GM21423 (cell line): ENCODE measurements around the gene DNAH1.
A peak's percentile ranks its signal among the peaks of the same experiment; 100 is the strongest.

Experiments used
- ATAC-seq: cut with Tn5 transposase; IDR thresholded peaks from one replicate; pipeline ENCODE4 v1.9.1; 2021; ENCODE audit warnings: mild to moderate bottlenecking, moderate library complexity; ENCODE audit not compliant: unreplicated experiment

Gene DNAH1

DNA sequence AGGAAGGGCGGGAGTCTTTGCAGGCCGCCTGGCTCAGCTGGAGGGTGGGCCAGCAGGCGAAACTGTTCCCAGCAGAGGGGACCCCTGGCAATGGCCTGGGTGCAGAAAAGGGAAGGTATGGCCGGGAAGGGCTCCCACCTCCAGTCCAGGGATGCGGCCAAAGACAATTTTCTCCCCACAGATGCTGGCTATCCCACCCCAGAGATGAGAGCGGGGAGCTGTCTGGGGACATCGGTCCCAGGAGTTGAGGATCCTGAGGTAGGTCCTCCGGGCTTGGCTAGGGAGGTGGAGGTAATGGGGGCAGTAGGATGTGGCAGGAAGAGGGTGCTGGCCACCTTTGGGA lies 127.1 kb downstream of the DNAH1 start:
- no peak for ATAC-seq

GRCh38 chr3:52443791-52444687 lies 127.9 kb downstream of the DNAH1 start:
- no peak for ATAC-seq

- ATAC-seq, result peak; percentile 85
Measured at GRCh38 chr3:52444860-52445793, 129.0 kb downstream of the DNAH1 start, which contains the start of gene SEMA3G. TSS of gene SEMA3G (minus strand) at chr3:52445103. CDS start at chr3:52445027, 76 bp downstream.

DNA sequence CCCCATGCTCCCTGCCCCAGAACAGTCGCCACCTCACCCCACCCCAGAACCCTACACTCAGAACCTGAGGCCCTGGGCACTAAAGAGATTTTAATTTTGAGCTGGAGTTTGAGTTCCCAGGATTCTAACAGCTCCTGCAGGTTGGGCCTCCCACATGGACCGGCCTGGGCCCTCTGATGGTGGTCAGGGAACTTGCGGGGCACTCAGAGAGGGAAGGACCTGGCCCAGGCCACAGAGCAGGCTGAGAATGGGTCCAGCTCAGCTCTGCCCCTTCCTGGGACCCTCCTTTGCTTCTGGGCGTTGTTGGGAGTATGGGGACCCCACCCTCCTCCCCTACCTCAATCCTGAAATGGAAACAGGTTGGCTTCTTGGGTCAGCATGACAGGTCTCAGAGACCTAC lies 129.9 kb downstream of the DNAH1 start:
- ATAC-seq, result no peak

GRCh38 chr3:52446631-52447511 lies 130.8 kb downstream of the DNAH1 start:
- no peak for ATAC-seq

DNA sequence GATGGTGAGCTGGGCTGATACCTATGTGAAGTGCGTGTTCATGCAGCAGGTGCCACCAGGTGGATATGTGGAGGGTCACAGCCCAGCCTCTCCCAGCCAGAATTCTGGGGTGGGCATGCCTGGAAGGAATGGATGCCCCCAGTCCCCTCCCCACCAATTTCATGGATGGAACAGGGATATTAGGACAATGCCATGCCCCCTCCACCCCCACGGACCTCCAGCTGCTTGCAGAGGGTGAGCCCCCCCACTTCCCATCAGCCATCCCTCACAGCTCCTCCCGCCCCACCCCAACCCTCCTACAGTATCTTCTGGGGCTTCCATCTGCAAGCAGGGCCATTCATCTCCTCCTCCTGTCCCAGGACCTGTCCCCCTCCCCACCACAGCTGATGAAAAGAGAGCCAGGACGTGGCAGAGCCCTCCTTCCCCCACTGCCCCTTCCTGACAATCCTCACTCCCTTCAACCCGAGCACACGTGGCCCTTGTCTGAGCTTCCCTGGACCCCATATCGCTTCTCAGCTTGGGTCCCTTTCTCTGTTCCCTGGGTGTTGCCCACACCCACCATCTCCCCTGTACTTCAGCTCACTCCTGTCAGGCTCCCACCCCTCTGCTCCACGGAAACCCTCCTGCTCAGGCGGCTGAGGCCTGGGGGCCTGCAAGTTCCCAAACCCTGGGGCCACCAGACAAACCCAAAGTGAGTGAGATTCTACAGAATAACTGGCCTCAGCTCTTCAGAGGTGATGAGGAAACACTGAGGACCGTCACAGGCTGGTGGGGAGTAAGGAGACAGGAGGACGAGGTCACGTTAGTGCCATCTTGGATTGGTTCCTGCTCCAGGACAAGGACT lies 131.6 kb downstream of the DNAH1 start:
- ATAC-seq, result no peak
